OCI-LY1 (cell line): ENCODE measurements around the gene NKX1-1.

ENCODE experiments used
- CTCF ChIP-seq: fragments of 200-600 bp; sonication (generic), shearing (Covaris generic); IDR thresholded peaks from 2 replicates; pipeline ENCODE4 v1.5.1; 2017; ENCODE audit warnings: mild to moderate bottlenecking, antibody characterized with exemption, low read length, moderate library complexity, mixed read lengths
- EZH2 ChIP-seq: fragments of 200-600 bp; sonication (generic), shearing (Covaris generic); IDR thresholded peaks from 2 replicates; pipeline ENCODE4 v1.8.0; 2017; ENCODE audit warnings: borderline replicate concordance, mixed run types, mild to moderate bottlenecking, antibody characterized with exemption, low read length, moderate library complexity, mixed read lengths

DNA sequence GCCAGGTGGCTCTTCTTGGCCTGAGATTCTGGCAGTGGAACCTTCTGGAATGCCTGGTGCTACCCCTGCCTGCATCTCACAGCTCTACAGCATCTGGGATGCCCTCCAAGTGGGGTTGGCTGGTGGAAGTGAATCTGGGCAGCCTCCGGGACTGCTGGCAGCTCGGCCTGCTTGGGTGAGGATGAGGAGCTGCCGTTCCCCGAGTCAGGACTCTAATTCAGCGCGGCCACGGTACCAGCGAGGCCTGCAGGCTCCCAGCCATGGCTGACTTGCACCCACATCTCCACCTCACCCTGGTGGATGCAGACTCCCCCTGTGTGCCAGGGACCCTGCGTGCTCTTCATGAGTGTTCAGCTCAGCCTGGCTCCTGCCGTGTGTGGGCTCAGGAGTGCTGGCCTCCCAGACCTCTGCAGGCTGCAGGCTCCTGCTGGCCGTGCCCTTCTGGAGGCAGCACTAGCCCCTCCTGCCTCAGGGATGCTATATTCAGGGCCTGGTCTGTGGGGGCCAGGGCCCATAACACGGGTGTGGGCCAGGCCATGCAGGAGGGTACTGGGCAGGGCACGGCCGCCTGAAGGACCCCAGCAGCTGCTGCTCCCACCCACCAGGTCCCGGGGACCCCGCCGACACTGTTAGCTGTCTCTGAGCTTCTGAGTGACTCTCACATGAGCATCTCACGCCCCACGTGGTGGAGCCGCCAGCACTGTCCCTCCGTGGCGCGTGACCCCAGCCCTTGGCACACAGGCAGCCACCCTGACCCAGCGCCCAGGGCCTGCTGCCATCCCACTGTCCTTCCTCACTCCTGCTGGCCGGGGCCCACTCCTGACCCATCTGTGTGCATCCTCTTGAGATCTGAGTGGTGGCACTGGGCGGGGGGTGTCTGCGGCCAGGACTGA is 48.6 kb downstream of the NKX1-1 start:
- TF ChIP-seq EZH2 = no peak
- TF ChIP-seq CTCF = no peak
